Ectodermal cell (in vitro differentiated cells): Measurements from ENCODE around the gene KLHDC7B.

Source experiments
- H3K27ac ChIP-seq: 2 replicates; pipeline ENCODE4 v1.7.0; 2013; ENCODE audit warnings: mild to moderate bottlenecking, low read depth, low read length; ENCODE audit not compliant: insufficient read depth, poor library complexity, severe bottlenecking
- H3K27me3 ChIP-seq: 2 replicates; pipeline ENCODE4 v1.7.0; 2013; ENCODE audit warnings: mild to moderate bottlenecking, low read length; ENCODE audit not compliant: insufficient read depth, control insufficient read depth, poor library complexity, severe bottlenecking
- H3K36me3 ChIP-seq: one replicate; pipeline ENCODE4 v1.7.0; 2013; ENCODE audit warnings: low read length; ENCODE audit not compliant: control insufficient read depth, insufficient read depth
- H3K4me1 ChIP-seq: one replicate; pipeline ENCODE4 v1.7.0; 2013; ENCODE audit warnings: low read length; ENCODE audit not compliant: control insufficient read depth, insufficient read depth
- H3K4me3 ChIP-seq: 2 replicates; pipeline ENCODE4 v1.7.0; 2013; ENCODE audit warnings: low read depth, low read length, control low read depth; ENCODE audit not compliant: insufficient read depth
- H3K9me3 ChIP-seq: 2 replicates; pipeline ENCODE4 v1.7.0; 2013; ENCODE audit warnings: mild to moderate bottlenecking, low read length, moderate library complexity; ENCODE audit not compliant: control insufficient read depth
- WGBS, 2 experiments: methylation state at CpG; one replicate each; pipeline ENCODE4 v1.1.7; 2013; ENCODE audit warnings: missing lambda C conversion rate in 2 of 2; 5-methylcytosine and 5-hydroxymethylcytosine counted together

KLHDC7B gene

DNA sequence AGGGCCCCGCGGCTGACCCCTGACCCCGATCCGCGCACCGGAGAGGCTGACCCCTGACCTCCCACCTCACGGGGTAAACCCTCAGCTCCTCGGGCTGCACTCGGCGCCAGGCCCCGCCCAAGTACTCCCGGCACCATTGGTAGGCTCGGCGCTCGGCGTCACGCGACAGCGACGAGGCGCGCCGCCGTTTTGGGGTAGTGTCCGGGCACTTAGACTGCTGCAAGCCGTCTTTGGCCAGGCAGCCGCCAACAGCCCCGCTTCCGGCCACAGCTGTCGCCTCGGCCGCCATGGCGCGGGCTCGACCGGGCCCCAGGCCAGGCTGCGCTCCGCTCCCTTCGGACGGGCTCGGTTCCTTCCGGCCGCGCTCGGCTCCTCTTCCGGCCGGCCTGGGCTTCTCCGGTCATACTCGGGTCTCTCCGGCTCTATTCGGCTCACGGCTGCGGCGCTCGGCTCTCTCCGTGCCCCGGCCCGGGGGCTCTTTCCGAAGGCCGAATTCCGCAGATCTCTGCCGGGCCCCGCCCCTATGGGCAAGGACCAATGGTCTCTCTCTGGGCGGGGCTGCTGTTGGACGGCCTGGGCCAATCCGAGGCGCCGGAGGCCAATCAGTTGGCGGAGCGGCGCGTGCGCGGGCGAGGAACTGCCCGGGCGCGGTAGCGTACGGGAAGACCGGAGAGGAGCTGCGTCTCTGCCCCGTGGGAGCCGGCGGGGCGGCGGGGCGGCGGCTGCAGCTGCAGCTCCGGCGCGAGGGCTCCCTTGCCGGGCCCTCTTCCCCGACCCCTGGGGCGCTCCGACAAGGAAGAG is 37.0 kb downstream of the KLHDC7B start, which contains the start of gene CHKB:
TSS of gene CHKB (minus strand) at position 357 of the 801 bp plus-strand sequence. CDS start at position 289, 68 bp downstream.
- H3K27ac ChIP-seq, result peak within 1 kb of the TSS; percentile 92
- peaks cover 3% of the 10 kb centered on the region for H3K27me3 ChIP-seq
- H3K36me3 ChIP-seq, result peaks cover 5% of the 10 kb centered on the region
- peak within 1 kb of the TSS; percentile 86 for H3K4me3 ChIP-seq
- H3K4me1 ChIP-seq, result peaks cover 5% of the 10 kb centered on the region
- H3K9me3 ChIP-seq, result no peaks in the 10 kb centered on the region
- WGBS, 2 experiments, result 0% methylated on average over 96 of the region's 96 CpGs

- H3K4me3 ChIP-seq, result peak overlapping the region; percentile 86
- H3K27me3 ChIP-seq, result peaks cover 3% of the 10 kb centered on the region
- WGBS, 2 experiments, result 5 to 6% methylated on average over 37 of the region's 37 CpGs
- no peak overlapping the region for H3K27ac ChIP-seq
- peaks cover 5% of the 10 kb centered on the region for H3K36me3 ChIP-seq
- peaks cover 5% of the 10 kb centered on the region for H3K4me1 ChIP-seq
- H3K9me3 ChIP-seq, result no peaks in the 10 kb centered on the region
Observed at GRCh38 chr22:50583294-50583861, 37.7 kb downstream of the KLHDC7B start.

- peaks cover 5% of the 10 kb centered on the region for H3K4me1 ChIP-seq
- no peak overlapping the region for H3K27ac ChIP-seq
- no peaks in the 10 kb centered on the region for H3K9me3 ChIP-seq
- peaks cover 5% of the 10 kb centered on the region for H3K36me3 ChIP-seq
- WGBS, 2 experiments, result 92 to 93% methylated on average over 23 of the region's 23 CpGs
- H3K4me3 ChIP-seq, result no peak overlapping the region
- H3K27me3 ChIP-seq, result peaks cover 3% of the 10 kb centered on the region
Observed at GRCh38 chr22:50584106-50585096, 38.7 kb downstream of the KLHDC7B start.

DNA sequence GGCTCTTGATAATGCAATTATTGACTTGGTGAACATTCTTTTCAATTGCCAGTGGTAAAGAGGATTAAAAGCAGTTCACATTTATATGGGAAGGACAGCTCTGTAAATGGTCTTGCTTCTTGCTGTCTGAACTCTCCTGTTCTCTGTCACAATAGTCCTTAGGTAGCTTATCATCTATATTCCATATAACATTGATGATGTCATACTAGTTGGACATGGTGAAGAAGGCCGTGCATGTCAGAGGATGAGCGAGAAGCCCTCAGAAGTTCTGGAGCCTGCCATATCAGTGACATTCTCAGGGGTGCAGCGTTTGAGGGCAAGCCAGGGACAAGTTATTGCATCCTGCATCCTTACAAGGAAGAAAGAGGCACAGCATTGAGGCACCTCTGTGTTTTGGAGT is 39.5 kb downstream of the KLHDC7B start:
- 91% methylated on average over 3 of the region's 3 CpGs for WGBS, 2 experiments
- Histone ChIP-seq H3K9me3 (no peaks in the 10 kb centered on the region), H3K27me3 (peaks cover 3% of the 10 kb centered on the region), H3K4me1 (peaks cover 5% of the 10 kb centered on the region), H3K36me3 (peaks cover 4% of the 10 kb centered on the region), H3K27ac (no peak overlapping the region), H3K4me3 (no peak overlapping the region)

GRCh38 chr22:50585781-50586180 is 40.1 kb downstream of the KLHDC7B start:
- Histone ChIP-seq H3K27ac (no peak overlapping the region), H3K36me3 (no peaks in the 10 kb centered on the region), H3K27me3 (peaks cover 3% of the 10 kb centered on the region), H3K4me3 (no peak overlapping the region), H3K9me3 (no peaks in the 10 kb centered on the region), H3K4me1 (peaks cover 5% of the 10 kb centered on the region)
- WGBS, 2 experiments, result 95% methylated on average over 8 of the region's 8 CpGs

DNA sequence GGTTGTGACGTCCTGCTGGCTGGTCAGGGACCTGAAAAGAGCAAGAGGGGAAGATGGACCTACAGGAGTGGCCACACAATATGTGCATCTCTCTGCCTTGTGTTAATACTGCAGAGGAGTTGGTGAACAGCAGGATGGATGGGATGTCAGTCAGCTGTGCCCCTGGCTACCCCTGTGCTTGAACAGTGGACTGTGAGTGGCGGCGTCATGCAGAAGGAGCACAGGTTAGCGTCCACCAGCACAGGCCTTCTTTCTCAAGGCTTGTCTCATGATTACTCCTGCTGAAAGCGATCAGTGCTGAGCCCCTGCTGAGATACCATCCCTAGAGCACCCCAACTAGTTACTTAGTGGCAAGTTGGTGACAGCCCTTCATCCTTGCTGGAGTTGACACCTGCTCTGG is 40.7 kb downstream of the KLHDC7B start:
- no peak overlapping the region for H3K27ac ChIP-seq
- no peaks in the 10 kb centered on the region for H3K9me3 ChIP-seq
- H3K4me1 ChIP-seq, result peaks cover 5% of the 10 kb centered on the region
- peaks cover 3% of the 10 kb centered on the region for H3K27me3 ChIP-seq
- WGBS, 2 experiments, result 80 to 85% methylated on average over 5 of the region's 5 CpGs
- no peaks in the 10 kb centered on the region for H3K36me3 ChIP-seq
- no peak overlapping the region for H3K4me3 ChIP-seq

GRCh38 chr22:50587407-50587806 is 41.7 kb downstream of the KLHDC7B start:
- Histone ChIP-seq H3K27me3 (peaks cover 3% of the 10 kb centered on the region), H3K9me3 (no peaks in the 10 kb centered on the region), H3K36me3 (no peaks in the 10 kb centered on the region), H3K4me1 (peaks cover 5% of the 10 kb centered on the region), H3K4me3 (no peak overlapping the region), H3K27ac (no peak overlapping the region)
- whole genome bisulfite sequencing, 2 experiments, result 93 to 94% methylated on average over 5 of the region's 5 CpGs

DNA sequence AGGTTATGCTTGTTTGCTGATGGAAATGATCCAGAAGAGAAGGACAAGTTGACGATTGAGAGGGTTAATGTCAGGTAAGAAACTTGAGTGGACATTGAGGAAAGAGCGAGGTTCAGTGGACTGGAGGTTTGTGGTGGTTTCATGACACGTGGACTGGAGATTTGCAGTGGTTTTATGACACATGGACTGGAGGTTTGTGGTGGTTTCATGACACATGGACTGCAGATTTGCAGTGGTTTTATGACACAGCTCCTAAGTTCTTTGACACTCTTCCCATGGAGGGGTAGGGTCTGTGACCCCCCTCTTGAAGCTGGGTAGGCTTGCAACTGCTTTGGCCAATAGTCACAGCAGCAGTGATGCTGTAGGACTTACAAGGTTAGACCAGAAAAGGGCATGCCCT is 49.5 kb downstream of the KLHDC7B start:
- Histone ChIP-seq H3K36me3 (no peaks in the 10 kb centered on the region), H3K4me1 (no peaks in the 10 kb centered on the region), H3K27me3 (peaks cover 31% of the 10 kb centered on the region), H3K27ac (no peak overlapping the region), H3K9me3 (no peaks in the 10 kb centered on the region), H3K4me3 (no peak overlapping the region)
- 89 to 90% methylated on average over 3 of the region's 3 CpGs for WGBS, 2 experiments

DNA sequence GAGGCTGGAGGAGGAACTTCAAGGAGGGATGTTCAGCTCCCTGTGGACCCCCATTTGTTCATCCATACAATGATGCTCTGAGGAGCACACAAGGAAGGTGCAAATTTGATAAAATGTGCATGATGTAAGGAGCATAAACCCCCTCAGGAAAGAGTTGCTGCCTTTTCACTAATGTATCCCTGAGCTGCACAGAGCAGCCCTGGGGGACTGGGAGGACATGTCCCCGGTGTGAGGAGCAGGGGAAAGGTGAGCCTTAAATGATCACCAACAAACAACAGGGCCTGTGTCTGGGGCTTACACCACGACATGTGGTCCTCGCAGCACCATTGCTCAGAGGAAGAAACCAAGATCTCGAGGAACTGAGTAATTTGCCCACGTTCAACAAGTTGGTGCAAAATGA is 51.4 kb downstream of the KLHDC7B start:
- H3K27ac ChIP-seq, result no peak overlapping the region
- H3K27me3 ChIP-seq, result peaks cover 47% of the 10 kb centered on the region
- WGBS, 2 experiments, result 85 to 90% methylated on average over 5 of the region's 5 CpGs
- H3K36me3 ChIP-seq, result no peaks in the 10 kb centered on the region
- H3K4me1 ChIP-seq, result peaks cover 11% of the 10 kb centered on the region
- no peak overlapping the region for H3K4me3 ChIP-seq
- H3K9me3 ChIP-seq, result no peaks in the 10 kb centered on the region
